K562 (cell line): ENCODE data around the gene BBC3. TPM values are rescaled to one million over a fixed set of nuclear protein-coding genes. Genes with fewer than 3 reads are reported as not detected.

Source experiments
- ATAC-seq: fragments of 200-7000 bp; cut with Tn5 transposase; 3 replicates; pipeline ENCODE4 v1.9.1; 2020; ENCODE audit warnings: moderate library complexity
- BruUV-seq: library from RNA; stranded (reverse); fragments of 400-500 nt; replicated peaks from 2 replicates; lab custom pipeline; 2021; lab: Mats Ljungman, UMichigan
- CTCF ChIA-PET: fragments of 300-600 bp; formaldehyde crosslinking; extraction: SDS; loops from one replicate; lab custom pipeline; 2021; ENCODE audit warnings: low intra/inter-chr PET ratio; lab: Yijun Ruan, JAX
- POLR2A ChIA-PET: fragments of 300-600, 350-650 bp; sonication (Branson Sonifier 250); formaldehyde crosslinking; extraction: SDS; loops from one replicate; lab custom pipeline; 2021; ENCODE audit warnings: antibody characterized with exemption, inconsistent platforms; lab: Yijun Ruan, JAX
- DNase-seq, 4 experiments: peaks; one replicate each; pipeline versions ENCODE4 v3.0.0 to v3.0.0-alpha.2; 2011 to 2018; ENCODE audit warnings: low spot score in 3 of 4, mixed read lengths in 3 of 4; ENCODE audit errors: extremely low read depth in 1 of 4
- FAIRE-seq: peaks from 2 replicates; lab custom pipeline; 2011; peaks lifted over from hg19 to GRCh38; lab: Jason Lieb, UNC
- H2AFZ ChIP-seq: 2 replicates; pipeline ENCODE4 v1.6.0; 2011; ENCODE audit warnings: low read depth, low read length, control low read depth, inconsistent platforms
- H3K27ac ChIP-seq: fragments of 200-600 bp; 3 replicates; pipeline ENCODE4 v1.8.0; 2011; ENCODE audit warnings: low read depth, mild to moderate bottlenecking, control low read depth, inconsistent platforms, low read length, moderate library complexity, mixed read lengths; ENCODE audit errors: extremely low read depth
- H3K27me3 ChIP-seq, 2 experiments: fragments of 300-600 bp in 1 of 2; 2 replicates in 1 of 2; 3 replicates in 1 of 2; pipeline versions ENCODE4 v1.6.0 to v1.8.0; 2011; ENCODE audit warnings: inconsistent platforms in 2 of 2, low read length in 2 of 2, mild to moderate bottlenecking in 1 of 2, mixed read lengths in 1 of 2, moderate library complexity in 1 of 2; ENCODE audit not compliant: control insufficient read depth in 2 of 2, insufficient read depth in 2 of 2
- H3K36me3 ChIP-seq: fragments of 300-600 bp; 3 replicates; pipeline ENCODE4 v1.8.0; 2011; ENCODE audit warnings: mild to moderate bottlenecking, low read length, inconsistent platforms; ENCODE audit not compliant: control insufficient read depth, insufficient read depth
- H3K4me1 ChIP-seq, 2 experiments: fragments of 200-600 bp in 1 of 2; replicated peaks in 1 of 2; 2 replicates in 1 of 2; 3 replicates in 1 of 2; pipeline versions ENCODE4 v1.5.1 to v1.8.0; 2011; ENCODE audit warnings: inconsistent platforms in 2 of 2, low read length in 2 of 2, mild to moderate bottlenecking in 1 of 2, mixed read lengths in 1 of 2, moderate library complexity in 1 of 2; ENCODE audit not compliant: control insufficient read depth in 2 of 2, insufficient read depth in 2 of 2
- H3K4me2 ChIP-seq: 2 replicates; pipeline ENCODE4 v1.6.1; 2011; ENCODE audit warnings: low read length, control low read depth, inconsistent platforms, mixed read lengths; ENCODE audit not compliant: insufficient read depth
- H3K4me3 ChIP-seq: fragments of 200-600 bp; sonication (generic), shearing (Covaris generic); 2 replicates; pipeline ENCODE4 v1.5.1; 2016; ENCODE audit warnings: control low read depth, inconsistent platforms
- H3K79me2 ChIP-seq: fragments of 200-600 bp; 3 replicates; pipeline ENCODE4 v1.8.0; 2011; ENCODE audit warnings: low read length, inconsistent platforms; ENCODE audit not compliant: control insufficient read depth, insufficient read depth
- H3K9ac ChIP-seq, 2 experiments: 2 replicates each; pipeline versions ENCODE4 v1.6.0 to v1.6.1; 2011; ENCODE audit warnings: low read depth in 2 of 2, low read length in 2 of 2, control low read depth in 1 of 2, inconsistent platforms in 1 of 2, mild to moderate bottlenecking in 1 of 2, mixed read lengths in 1 of 2; ENCODE audit not compliant: insufficient read depth in 1 of 2
- H3K9me1 ChIP-seq: one replicate; pipeline ENCODE4 v1.6.0; 2011; ENCODE audit warnings: inconsistent platforms, mild to moderate bottlenecking, low read length, moderate library complexity; ENCODE audit not compliant: control insufficient read depth, insufficient read depth
- H3K9me3 ChIP-seq: replicated peaks from 2 replicates; pipeline ENCODE4 v1.5.1; 2011; ENCODE audit warnings: low read depth, low read length, inconsistent platforms; ENCODE audit not compliant: control insufficient read depth, insufficient read depth
- H4K20me1 ChIP-seq: replicated peaks from 2 replicates; pipeline ENCODE4 v1.6.1; 2011; ENCODE audit warnings: low read length, inconsistent platforms, mixed read lengths; ENCODE audit not compliant: control insufficient read depth, insufficient read depth
- ARID2 ChIP-seq: fragments of 450-650 bp; IDR thresholded peaks from 2 replicates; pipeline ENCODE4 v1.6.1; 2017; ENCODE audit warnings: antibody characterized with exemption, mild to moderate bottlenecking
- DDX20 ChIP-seq: fragments of 450-650 bp; IDR thresholded peaks from 2 replicates; pipeline ENCODE4 v1.6.1; 2016; ENCODE audit warnings: missing genetic modification characterization, low read depth, mild to moderate bottlenecking, missing compliant biosample characterization, moderate library complexity
- FOXJ2 ChIP-seq: fragments of 200-800 bp; sonication (Bioruptor generic); IDR thresholded peaks from 2 replicates; pipeline ENCODE4 v1.6.1; 2016; ENCODE audit warnings: missing genetic modification characterization, missing compliant biosample characterization
- MTA3 ChIP-seq: fragments of 450-650 bp; formaldehyde crosslinking; IDR thresholded peaks from 2 replicates; pipeline ENCODE4 v1.6.1; 2017; ENCODE audit warnings: mild to moderate bottlenecking, borderline replicate concordance
- NR2C2 ChIP-seq, 2 experiments: fragments of 200-800 bp in 1 of 2; sonication (Bioruptor generic) in 1 of 2; sonication (generic) in 1 of 2; formaldehyde crosslinking in 1 of 2; IDR thresholded peaks; 2 replicates each; pipeline versions ENCODE4 v1.6.1 to v1.8.0; 2016 to 2022; ENCODE audit warnings: mild to moderate bottlenecking in 1 of 2, missing compliant biosample characterization in 1 of 2, missing genetic modification characterization in 1 of 2, missing genetic modification reagents in 1 of 2
- RBM39 ChIP-seq: fragments of 200-400 bp; formaldehyde crosslinking; optimal IDR thresholded peaks from 2 replicates; pipeline ENCODE3; 2018; ENCODE audit warnings: low read depth, low read length
- SIX5 ChIP-seq, 2 experiments: IDR thresholded peaks; 2 replicates each; pipeline ENCODE4 v1.6.1; 2011; ENCODE audit warnings: low read length in 2 of 2, borderline replicate concordance in 1 of 2, low read depth in 1 of 2, mild to moderate bottlenecking in 1 of 2, moderate library complexity in 1 of 2; ENCODE audit not compliant: insufficient read depth in 1 of 2
- TEAD2 ChIP-seq: fragments of 450-650 bp; IDR thresholded peaks from 2 replicates; pipeline ENCODE4 v1.6.1; 2016; ENCODE audit warnings: missing genetic modification characterization, control low read depth, missing compliant biosample characterization
- XRCC4 ChIP-seq: IDR thresholded peaks from one replicate; pipeline ENCODE4 v1.6.1; 2011; ENCODE audit not compliant: insufficient read depth, insufficient read length; ENCODE audit errors: extremely low read depth
- ZFP1 ChIP-seq: fragments of 450-650 bp; formaldehyde crosslinking; IDR thresholded peaks from 2 replicates; pipeline ENCODE4 v1.4.0; 2020; ENCODE audit warnings: mild to moderate bottlenecking, mixed read lengths
- ZKSCAN1 ChIP-seq: fragments of 150-350 bp; IDR thresholded peaks from 2 replicates; pipeline ENCODE4 v1.6.1; 2016; ENCODE audit warnings: low read depth, low read length
- ZNF398 ChIP-seq: fragments of 250-450 bp; sonication (Bioruptor Pico); IDR thresholded peaks from 2 replicates; pipeline ENCODE4 v1.8.0; 2021; ENCODE audit warnings: moderate library complexity, mild to moderate bottlenecking, inconsistent platforms
- WGBS: fragments of 100-300 bp; shearing (Covaris generic); methylation state at CpG from one replicate; pipeline ENCODE4 v1.1.6; 2016; ENCODE audit warnings: low coverage, mixed read lengths; ENCODE audit not compliant: insufficient coverage; ENCODE audit errors: missing lambda C conversion rate; 5-methylcytosine and 5-hydroxymethylcytosine counted together
- in situ Hi-C: fragments of 300-500 bp; cut with MboI; formaldehyde crosslinking; loops from 4 replicates; pipeline ENCODE4 v1.15.0; 2018; ENCODE audit warnings: inconsistent platforms, mixed read lengths
- intact Hi-C: fragments of 100-400 bp; cut with micrococcal nuclease; formaldehyde crosslinking; loops from 2 replicates; pipeline ENCODE4 v1.14.2; 2022
- polyA plus RNA-seq, 8 experiments: library from polyadenylated mRNA; depleted of rRNA in 4 of 8; stranded (reverse) in 5 of 8; unstranded in 3 of 8; fragments of >200 nt; fragmentation: Nextera tagmentation in 2 of 8; fragmentation: Illumina TruSeq in 1 of 8; extraction: Ambion mirVana in 2 of 8; extraction: Trizol in 1 of 8; gene quantifications; 2 replicates each; pipeline versions ENCODE4 v1.2.1 to v1.2.3, GENCODE V29; 2011 to 2014; ENCODE audit warnings: inconsistent platforms in 1 of 8, missing spikeins in 1 of 8
- total RNA-seq, 7 experiments: library from RNA; depleted of rRNA in 6 of 7; stranded (reverse); fragments of >200 nt in 6 of 7; fragmentation: Illumina TruSeq in 2 of 7; extraction: Trizol in 2 of 7; gene quantifications; 2 replicates each; pipeline versions ENCODE4 v1.2.1 to v1.2.3, GENCODE V29; 2011 to 2021; ENCODE audit warnings: low replicate concordance in 1 of 7
- TF ChIP-seq, protein P1 (sequence below): fragments of 450-650 bp; formaldehyde crosslinking; IDR thresholded peaks from 2 replicates; pipeline ENCODE4 v1.4.0; 2020; ENCODE audit warnings: mild to moderate bottlenecking, moderate library complexity
- TF ChIP-seq, protein P2 (sequence below): IDR thresholded peaks from 2 replicates; pipeline ENCODE4 v1.6.1; 2016; ENCODE audit warnings: missing genetic modification characterization, missing compliant biosample characterization
- TF ChIP-seq, protein P3 (sequence below): fragments of 250-450 bp; sonication (Bioruptor Pico); IDR thresholded peaks from 2 replicates; pipeline ENCODE4 v1.4.0; 2020; ENCODE audit warnings: mild to moderate bottlenecking, moderate library complexity, borderline replicate concordance

The BBC3 gene
- total and polyA plus RNA-seq, 9 of the 15 experiments (the other 6 are each of a cell fraction or from before 2014, with no cell fraction given): 0.15 to 30.7 (median 4.8) TPM

DNA sequence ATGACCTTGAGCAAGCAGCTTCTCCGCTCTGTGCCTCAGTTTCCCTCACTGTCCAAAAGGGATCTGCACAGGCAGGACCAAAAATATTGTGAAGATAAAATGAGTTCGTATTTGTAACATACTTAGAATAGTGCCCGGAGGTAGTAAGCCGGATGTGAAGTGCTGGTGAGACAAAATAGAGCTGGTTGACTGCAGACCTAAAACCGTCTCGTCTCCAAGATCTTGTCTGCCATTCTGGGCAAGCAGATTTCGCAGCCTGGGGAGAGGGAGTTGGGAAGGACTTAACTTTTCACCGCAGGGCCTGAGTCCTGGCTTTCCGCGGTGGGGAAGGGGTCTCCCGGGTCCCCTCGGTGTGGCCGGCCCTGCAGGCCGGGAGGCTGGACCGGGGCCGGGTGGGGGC is 8.2 kb upstream of the BBC3 start:
- in situ Hi-C loops: no loop called here
- H3K4me1 ChIP-seq: peaks cover 25 to 46% of the 10 kb centered on the region in 2 experiments; a peak in 4 of 5 replicates
- TF ChIP-seq ZKSCAN1: no peak
- TF ChIP-seq ZNF398 (CRISPR knock-in tag): no peak
- no peak for TF ChIP-seq TEAD2
- TF ChIP-seq, protein P1, sequence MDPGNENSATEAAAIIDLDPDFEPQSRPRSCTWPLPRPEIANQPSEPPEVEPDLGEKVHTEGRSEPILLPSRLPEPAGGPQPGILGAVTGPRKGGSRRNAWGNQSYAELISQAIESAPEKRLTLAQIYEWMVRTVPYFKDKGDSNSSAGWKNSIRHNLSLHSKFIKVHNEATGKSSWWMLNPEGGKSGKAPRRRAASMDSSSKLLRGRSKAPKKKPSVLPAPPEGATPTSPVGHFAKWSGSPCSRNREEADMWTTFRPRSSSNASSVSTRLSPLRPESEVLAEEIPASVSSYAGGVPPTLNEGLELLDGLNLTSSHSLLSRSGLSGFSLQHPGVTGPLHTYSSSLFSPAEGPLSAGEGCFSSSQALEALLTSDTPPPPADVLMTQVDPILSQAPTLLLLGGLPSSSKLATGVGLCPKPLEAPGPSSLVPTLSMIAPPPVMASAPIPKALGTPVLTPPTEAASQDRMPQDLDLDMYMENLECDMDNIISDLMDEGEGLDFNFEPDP (CRISPR knock-in tag): no peak
- no peak for TF ChIP-seq RBM39
- TF ChIP-seq, protein P2, sequence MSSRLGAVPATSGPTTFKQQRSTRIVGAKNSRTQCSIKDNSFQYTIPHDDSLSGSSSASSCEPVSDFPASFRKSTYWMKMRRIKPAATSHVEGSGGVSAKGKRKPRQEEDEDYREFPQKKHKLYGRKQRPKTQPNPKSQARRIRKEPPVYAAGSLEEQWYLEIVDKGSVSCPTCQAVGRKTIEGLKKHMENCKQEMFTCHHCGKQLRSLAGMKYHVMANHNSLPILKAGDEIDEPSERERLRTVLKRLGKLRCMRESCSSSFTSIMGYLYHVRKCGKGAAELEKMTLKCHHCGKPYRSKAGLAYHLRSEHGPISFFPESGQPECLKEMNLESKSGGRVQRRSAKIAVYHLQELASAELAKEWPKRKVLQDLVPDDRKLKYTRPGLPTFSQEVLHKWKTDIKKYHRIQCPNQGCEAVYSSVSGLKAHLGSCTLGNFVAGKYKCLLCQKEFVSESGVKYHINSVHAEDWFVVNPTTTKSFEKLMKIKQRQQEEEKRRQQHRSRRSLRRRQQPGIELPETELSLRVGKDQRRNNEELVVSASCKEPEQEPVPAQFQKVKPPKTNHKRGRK (tag): no peak
- TF ChIP-seq ARID2: no peak
- TF ChIP-seq FOXJ2 (tag): no peak
- TF ChIP-seq DDX20: no peak
- no peak for TF ChIP-seq NR2C2 (CRISPR knock-in tag; IDR thresholded peaks at IDR 0.05)
- no peak for TF ChIP-seq NR2C2 (tag; IDR thresholded peaks at IDR 0.05)
- TF ChIP-seq MTA3: no peak
- TF ChIP-seq XRCC4: no peak
- TF ChIP-seq, protein P3, sequence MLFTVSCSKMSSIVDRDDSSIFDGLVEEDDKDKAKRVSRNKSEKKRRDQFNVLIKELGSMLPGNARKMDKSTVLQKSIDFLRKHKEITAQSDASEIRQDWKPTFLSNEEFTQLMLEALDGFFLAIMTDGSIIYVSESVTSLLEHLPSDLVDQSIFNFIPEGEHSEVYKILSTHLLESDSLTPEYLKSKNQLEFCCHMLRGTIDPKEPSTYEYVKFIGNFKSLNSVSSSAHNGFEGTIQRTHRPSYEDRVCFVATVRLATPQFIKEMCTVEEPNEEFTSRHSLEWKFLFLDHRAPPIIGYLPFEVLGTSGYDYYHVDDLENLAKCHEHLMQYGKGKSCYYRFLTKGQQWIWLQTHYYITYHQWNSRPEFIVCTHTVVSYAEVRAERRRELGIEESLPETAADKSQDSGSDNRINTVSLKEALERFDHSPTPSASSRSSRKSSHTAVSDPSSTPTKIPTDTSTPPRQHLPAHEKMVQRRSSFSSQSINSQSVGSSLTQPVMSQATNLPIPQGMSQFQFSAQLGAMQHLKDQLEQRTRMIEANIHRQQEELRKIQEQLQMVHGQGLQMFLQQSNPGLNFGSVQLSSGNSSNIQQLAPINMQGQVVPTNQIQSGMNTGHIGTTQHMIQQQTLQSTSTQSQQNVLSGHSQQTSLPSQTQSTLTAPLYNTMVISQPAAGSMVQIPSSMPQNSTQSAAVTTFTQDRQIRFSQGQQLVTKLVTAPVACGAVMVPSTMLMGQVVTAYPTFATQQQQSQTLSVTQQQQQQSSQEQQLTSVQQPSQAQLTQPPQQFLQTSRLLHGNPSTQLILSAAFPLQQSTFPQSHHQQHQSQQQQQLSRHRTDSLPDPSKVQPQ (CRISPR knock-in tag): no peak
- TF ChIP-seq ZFP1: no peak
- TF ChIP-seq SIX5 (IDR thresholded peaks at IDR 0.05; ENCODE audit: borderline replicate concordance in 1 of 2, insufficient read depth in 1 of 2, low read depth in 1 of 2, low read length in 2 of 2): no peak

More for the DNA sequence above, 8.2 kb upstream of the BBC3 start:
- WGBS: 80% methylated on average over 14 of the region's 16 CpGs
- no TSS peak for BruUV-seq
- H3K27ac ChIP-seq: no peak overlapping the region
- ATAC-seq (no peak), DNase-seq (no peak), FAIRE-seq (no peak)
- H4K20me1 ChIP-seq: no peaks in the 10 kb centered on the region
- no peaks in the 10 kb centered on the region for H3K9me3 ChIP-seq
- H3K4me3 ChIP-seq: no peak overlapping the region
- CTCF ChIA-PET: no interaction called here
- H3K4me2 ChIP-seq: no peak overlapping the region
- no peak overlapping the region for H2AFZ ChIP-seq
- H3K27me3 ChIP-seq: no peaks in the 10 kb centered on the region
- no peaks in the 10 kb centered on the region for H3K9me1 ChIP-seq
- POLR2A ChIA-PET: interaction anchor here (0.6 to 2.4 kb wide), 2 partner anchors 12 to 85 kb away, joined by 3 to 17 read pairs; no protein-coding TSS in a partner anchor
- H3K79me2 ChIP-seq: no peaks in the 10 kb centered on the region
- no peaks in the 10 kb centered on the region for H3K36me3 ChIP-seq
- intact Hi-C loops: no loop called here
- H3K9ac ChIP-seq: no peak overlapping the region
